ENCODE data around the gene NOS2. TPM values are rescaled to one million over a fixed set of nuclear protein-coding genes. Genes with fewer than 3 reads are reported as not detected.
"Not testable (repeated sequence)": the region's sequence is repeated elsewhere in the genome, so short reads cannot be mapped to it uniquely, and the experiment has no call there.

Gene NOS2
- total and polyA plus RNA-seq, 3 donors from 2014 or later, result 0.53 to 1.4 (median 0.87) TPM

DNA sequence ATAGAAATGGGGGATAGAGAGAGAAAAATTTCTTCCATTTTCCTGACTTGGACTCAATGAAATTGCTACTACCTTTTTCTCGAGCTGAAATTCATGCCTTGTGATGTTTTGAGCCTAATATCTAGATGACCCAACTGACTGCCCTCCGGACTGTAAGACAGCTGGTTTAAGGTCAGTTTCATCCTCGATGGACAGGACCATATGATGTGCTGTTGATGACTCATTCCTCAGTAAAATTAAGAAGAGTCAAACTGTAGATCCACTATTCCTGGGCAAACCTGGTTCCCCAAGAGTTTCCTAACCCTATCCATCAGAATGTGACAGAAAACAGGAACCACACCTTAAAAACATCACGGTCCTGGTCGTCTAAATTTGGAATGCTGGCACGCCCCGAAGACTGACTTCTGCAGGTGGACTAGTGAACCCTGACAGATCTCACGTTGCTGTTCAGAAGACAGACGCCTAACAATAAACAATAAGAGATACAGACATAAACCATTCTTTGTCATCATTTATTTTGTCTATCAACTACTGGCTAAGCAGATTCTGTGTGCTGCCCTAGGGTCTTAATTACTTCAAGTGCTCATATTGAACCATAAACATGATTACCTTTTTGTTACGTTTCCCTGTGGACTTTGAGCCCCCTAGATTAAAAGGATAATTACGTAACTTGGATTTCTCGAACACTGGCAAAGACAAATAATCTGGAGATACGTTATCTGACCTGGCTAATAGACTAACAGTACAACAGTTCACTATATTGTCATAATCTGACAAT lies 45.1 kb upstream of the NOS2 start:
- Histone ChIP-seq H3K36me3 (ENCODE audit: low read depth, missing control alignments) (no peaks in the 10 kb centered on the region), H3K9me3 (no peaks in the 10 kb centered on the region), H3K4me3 (no peak overlapping the region), H3K4me1 (no peaks in the 10 kb centered on the region), H3K27ac (no peak overlapping the region), H3K27me3 (no peaks in the 10 kb centered on the region)
- intact Hi-C loops (cut with DNase I; ENCODE audit: low total_unique reads), result no loop called here
- DNase-seq, result no peak
- TF ChIP-seq POLR2A (IDR thresholded peaks at IDR 0.05) (no peak), CTCF (IDR thresholded peaks at IDR 0.05) (no peak)
- 51 to 58% methylated on average over 13 of the region's 13 CpGs for WGBS, 2 donors

DNA sequence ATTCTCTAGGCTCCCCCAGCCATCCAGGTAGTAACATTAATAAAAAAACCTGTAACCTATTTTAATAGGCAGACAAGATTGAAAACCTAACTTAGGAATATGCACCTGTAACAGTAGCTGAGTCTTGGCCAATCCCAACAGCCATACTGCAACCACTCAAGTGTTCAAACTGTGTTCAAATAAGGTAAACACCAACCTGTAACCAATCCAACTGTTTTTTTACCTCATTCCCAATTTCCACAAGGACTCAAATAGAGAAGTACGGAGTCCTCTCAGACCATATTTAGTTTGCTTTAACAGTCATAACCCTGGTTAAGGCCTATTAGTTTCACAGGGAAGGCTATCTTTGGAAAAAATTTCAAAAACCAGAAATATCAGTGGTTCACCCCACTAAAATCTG lies 40.4 kb upstream of the NOS2 start:
- Histone ChIP-seq H3K27me3 (no peaks in the 10 kb centered on the region), H3K9me3 (no peaks in the 10 kb centered on the region), H3K27ac (no peak overlapping the region), H3K36me3 (ENCODE audit: low read depth, missing control alignments) (no peaks in the 10 kb centered on the region), H3K4me3 (no peak overlapping the region), H3K4me1 (no peaks in the 10 kb centered on the region)
- no peak for DNase-seq
- TF ChIP-seq CTCF (IDR thresholded peaks at IDR 0.05), result no peak
- no peak for TF ChIP-seq POLR2A (IDR thresholded peaks at IDR 0.05)
- 100% methylated on average over 1 of the region's 1 CpG for WGBS, 2 donors
- intact Hi-C loops (cut with DNase I; ENCODE audit: low total_unique reads), result no loop called here

DNA sequence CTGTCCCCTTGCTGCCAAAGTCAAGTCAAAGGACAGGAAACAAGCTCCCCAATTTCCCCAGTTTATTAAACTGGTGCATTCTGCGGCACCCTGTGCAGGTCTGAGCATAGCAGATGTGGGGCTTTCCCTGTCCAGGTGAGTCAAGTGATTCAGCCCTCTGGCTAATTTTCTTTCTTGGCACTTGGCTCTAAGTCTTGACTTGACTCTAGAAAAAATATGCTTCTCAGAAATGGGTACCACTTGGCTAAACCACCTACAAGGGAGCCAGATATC lies 40.0 kb upstream of the NOS2 start:
- H3K4me1 ChIP-seq; H3K27ac ChIP-seq; H3K4me3 ChIP-seq; H3K9me3 ChIP-seq; intact Hi-C loops (cut with DNase I; ENCODE audit: low total_unique reads); DNase-seq; H3K27me3 ChIP-seq; H3K36me3 ChIP-seq (ENCODE audit: low read depth, missing control alignments): not testable (repeated sequence)
- no CpG with 5 or more reads among the region's 1 CpG for WGBS, 2 donors

DNA sequence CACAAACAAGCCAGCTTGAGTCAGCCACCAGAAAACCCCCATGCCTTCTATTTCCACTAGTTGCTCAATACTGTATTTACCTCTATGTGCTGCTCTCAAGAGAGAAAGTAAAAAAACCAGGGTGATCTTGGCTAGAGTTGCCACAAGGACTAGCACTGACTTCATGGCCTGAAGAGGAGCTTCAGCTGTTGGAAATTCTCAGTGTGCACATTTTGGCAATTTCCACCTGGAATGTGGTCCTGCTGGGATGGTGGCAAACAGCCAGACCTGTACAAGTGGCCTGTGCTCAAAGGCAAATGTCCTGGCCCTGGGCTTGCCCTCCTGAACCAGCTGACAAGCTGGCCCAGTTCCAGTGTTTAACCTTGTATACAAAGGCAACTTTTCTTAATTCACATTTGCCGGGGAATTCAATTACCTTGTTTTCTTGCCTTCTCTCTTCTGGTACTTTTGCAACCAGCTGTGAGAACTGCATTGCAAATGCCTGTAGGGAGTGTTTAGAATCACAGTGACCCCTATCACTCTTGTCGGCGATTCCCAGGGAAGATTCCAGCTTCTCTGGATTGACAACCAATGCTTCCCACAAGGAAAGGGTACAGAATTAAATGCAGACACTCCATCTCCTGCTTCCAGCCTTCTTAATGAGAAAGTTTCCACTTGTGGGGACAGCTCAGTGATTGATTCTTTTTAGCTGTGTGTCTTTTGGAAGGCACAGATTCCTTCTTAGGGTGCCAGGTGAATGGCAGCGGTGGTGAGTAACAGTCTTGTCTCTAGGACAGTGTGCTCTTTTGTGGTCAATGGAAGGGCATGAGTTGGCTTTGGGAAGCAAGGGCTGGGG lies 39.5 kb upstream of the NOS2 start:
- H3K9me3 ChIP-seq; H3K4me3 ChIP-seq; DNase-seq; H3K27me3 ChIP-seq; H3K27ac ChIP-seq; H3K36me3 ChIP-seq (ENCODE audit: low read depth, missing control alignments); intact Hi-C loops (cut with DNase I; ENCODE audit: low total_unique reads); H3K4me1 ChIP-seq: not testable (repeated sequence)
- 46 to 61% methylated on average over 1 to 3 of the region's 4 CpGs for WGBS, 2 donors

- intact Hi-C loops (cut with DNase I; ENCODE audit: low total_unique reads); H3K4me1 ChIP-seq; DNase-seq; H3K36me3 ChIP-seq (ENCODE audit: low read depth, missing control alignments); H3K9me3 ChIP-seq; H3K27me3 ChIP-seq; H3K4me3 ChIP-seq; H3K27ac ChIP-seq: not testable (repeated sequence)
- WGBS, 2 donors, result 88 to 94% methylated on average over 2 of the region's 3 CpGs
Observed at GRCh38 chr17:27838607-27839006, 38.3 kb upstream of the NOS2 start.

DNA sequence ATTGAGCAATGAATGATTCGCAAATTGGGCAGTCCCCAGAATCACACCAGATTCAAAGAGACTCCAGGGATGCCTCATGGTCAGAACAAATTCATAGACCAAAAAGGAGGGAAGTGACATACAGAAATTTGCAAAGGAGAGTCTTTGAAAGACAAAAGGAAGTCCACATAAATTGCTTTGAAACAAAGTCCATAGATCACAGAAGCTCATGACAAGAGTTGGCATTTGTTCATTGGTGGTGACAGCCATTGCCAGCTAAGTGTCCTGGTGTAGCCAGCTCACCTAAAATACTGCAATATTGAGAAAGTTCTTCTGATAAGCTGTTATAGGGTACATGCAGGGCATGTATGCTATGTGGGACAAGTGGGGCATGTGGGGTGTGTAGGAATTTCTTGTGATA lies 37.4 kb upstream of the NOS2 start:
- H3K9me3 ChIP-seq; H3K27ac ChIP-seq; H3K4me1 ChIP-seq; H3K4me3 ChIP-seq; DNase-seq; H3K27me3 ChIP-seq; H3K36me3 ChIP-seq (ENCODE audit: low read depth, missing control alignments); intact Hi-C loops (cut with DNase I; ENCODE audit: low total_unique reads): not testable (repeated sequence)
- 92 to 95% methylated on average over 1 of the region's 1 CpG for WGBS, 2 donors

GRCh38 chr17:27836651-27837050 lies 36.3 kb upstream of the NOS2 start:
- TF ChIP-seq CTCF (IDR thresholded peaks at IDR 0.05) (no peak), POLR2A (IDR thresholded peaks at IDR 0.05) (no peak)
- no peaks in the 10 kb centered on the region for H3K27me3 ChIP-seq
- H3K4me3 ChIP-seq, result no peak overlapping the region
- no peaks in the 10 kb centered on the region for H3K4me1 ChIP-seq
- intact Hi-C loops (cut with DNase I; ENCODE audit: low total_unique reads), result no loop called here
- H3K27ac ChIP-seq, result no peak overlapping the region
- H3K36me3 ChIP-seq (ENCODE audit: low read depth, missing control alignments), result no peaks in the 10 kb centered on the region
- no peaks in the 10 kb centered on the region for H3K9me3 ChIP-seq
- no peak for DNase-seq
